Measurements from ENCODE around the gene LAMA3.

LAMA3 gene

DNA sequence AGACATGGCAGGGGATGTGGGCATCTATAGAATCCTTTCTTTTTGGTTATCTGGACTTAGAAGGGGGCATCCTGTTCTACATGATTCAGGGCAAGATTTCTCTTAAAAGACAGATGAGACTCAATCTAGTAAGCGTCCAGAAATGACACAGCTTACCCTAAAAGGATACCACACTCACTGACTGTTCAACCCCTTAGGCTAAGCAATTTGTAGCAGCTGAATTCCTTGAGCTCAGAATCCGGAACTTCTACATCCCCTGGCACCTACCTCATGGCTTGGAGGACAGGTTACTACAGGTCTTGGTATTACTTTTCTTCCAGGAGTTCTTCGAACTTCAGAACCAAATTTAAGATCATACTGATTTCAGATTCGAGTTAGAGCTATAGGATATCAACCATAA is 138.4 kb downstream of the LAMA3 start:
- DNase-seq = no peak

- no peak for DNase-seq
Measured at GRCh38 chr18:23828426-23828825, 139.2 kb downstream of the LAMA3 start.

DNA sequence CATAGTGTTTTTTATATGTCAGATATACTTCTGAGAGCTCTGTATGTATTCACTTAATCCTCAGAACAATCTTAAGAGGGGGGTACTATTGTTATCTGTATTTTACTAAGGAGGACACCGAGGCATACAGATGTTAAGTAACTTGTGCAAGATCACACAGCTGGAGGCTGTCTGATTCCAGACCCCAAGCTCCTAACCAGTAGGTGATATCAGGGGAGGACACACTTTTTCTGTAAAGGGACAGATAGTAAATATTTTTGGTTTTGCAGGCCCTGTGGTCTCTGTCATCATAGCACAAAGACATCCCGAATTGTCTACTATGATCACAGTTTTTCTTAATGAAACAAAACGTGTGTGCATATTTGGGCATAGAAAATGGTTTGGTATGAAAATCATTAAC is 143.7 kb downstream of the LAMA3 start:
- no peak for DNase-seq

DNA sequence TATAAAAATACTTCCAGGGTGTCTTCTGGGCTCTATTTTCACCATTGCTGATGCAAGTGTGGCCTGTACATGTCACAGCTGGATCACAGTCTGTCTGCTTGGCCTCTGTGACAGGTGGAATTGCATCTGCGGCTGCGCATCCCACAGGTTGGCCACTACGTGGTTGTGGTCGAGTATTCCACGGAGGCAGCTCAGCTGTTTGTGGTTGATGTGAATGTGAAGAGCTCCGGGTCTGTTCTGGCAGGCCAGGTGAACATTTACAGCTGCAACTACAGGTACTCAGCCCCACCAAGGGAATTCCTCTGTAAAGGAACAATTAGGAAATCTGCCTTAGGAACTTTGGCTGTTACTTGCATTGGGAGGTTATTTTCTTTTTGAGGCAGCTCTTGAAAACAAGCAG is 144.5 kb downstream of the LAMA3 start:
- DNase-seq = no peak

- no peak for DNase-seq
Measured at GRCh38 chr18:23835091-23835490, 145.8 kb downstream of the LAMA3 start.

DNA sequence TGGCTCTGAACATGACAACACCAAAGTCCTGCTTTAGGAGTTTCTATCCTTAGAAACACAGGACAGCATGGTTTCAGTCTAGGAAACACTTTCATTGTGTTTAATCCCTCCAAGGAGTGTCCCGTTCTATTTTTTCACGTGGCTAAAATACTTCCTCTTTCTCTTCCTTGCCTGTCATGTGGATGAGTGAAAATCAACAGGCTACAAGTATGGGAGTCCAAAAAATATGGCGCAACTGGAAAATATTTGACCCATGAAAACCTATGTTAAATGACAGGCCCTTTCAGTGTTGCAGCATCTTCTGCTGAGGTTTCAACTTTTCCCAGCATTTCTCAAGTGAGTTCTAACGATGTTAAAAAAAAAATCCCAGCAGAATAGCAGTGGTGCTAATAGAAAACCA is 146.3 kb downstream of the LAMA3 start:
- DNase-seq = no peak

DNA sequence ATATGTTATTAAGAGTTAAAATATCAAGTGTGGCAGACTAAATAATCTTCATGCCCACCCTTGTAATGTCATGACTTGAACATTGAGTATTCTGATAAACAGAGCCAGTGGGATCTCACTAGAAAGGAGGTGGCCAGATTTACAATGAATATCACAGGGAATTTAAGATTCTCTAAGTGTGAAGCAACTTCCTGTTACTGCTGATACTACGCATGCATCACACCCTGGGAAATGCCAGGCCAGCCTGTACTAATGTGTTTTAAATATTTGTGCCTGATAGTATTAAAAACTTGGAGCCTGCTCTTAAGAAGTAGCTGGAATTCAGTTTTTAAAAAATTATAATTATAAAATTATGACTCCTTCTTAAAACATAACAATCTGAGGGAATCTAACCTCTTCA is 148.3 kb downstream of the LAMA3 start:
- no peak for DNase-seq

GRCh38 chr18:23838233-23838632 is 149.0 kb downstream of the LAMA3 start:
- DNase-seq = no peak

DNA sequence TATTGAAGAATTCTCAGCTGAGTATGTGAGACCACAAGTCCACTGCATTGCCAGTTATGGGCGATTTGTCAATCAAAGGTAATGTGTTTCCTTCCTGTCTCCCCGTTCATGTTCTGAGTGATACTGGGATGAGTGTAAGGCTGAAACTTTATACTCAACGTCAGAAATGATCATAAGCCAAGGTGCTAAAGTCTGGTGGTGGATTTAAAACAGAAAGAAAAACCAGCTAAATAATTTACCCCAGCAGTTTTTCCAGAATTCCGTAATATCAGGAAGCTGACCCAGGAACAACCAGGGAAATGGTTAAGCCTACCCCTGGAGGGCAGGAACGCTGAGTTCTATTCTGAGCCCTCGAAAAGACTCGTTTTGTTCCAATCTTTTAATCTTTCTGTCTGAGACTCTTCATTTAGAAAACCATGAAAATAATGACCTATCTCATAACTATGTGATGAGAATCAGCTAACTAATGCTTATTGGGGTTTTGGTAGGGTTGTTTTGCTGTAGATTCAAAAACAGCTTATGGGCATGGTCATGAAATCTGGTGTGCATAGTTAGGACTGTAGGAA is 149.6 kb downstream of the LAMA3 start:
- DNase-seq = no peak

- DNase-seq = no peak
Measured at GRCh38 chr18:23842305-23842704, 153.1 kb downstream of the LAMA3 start.

DNA sequence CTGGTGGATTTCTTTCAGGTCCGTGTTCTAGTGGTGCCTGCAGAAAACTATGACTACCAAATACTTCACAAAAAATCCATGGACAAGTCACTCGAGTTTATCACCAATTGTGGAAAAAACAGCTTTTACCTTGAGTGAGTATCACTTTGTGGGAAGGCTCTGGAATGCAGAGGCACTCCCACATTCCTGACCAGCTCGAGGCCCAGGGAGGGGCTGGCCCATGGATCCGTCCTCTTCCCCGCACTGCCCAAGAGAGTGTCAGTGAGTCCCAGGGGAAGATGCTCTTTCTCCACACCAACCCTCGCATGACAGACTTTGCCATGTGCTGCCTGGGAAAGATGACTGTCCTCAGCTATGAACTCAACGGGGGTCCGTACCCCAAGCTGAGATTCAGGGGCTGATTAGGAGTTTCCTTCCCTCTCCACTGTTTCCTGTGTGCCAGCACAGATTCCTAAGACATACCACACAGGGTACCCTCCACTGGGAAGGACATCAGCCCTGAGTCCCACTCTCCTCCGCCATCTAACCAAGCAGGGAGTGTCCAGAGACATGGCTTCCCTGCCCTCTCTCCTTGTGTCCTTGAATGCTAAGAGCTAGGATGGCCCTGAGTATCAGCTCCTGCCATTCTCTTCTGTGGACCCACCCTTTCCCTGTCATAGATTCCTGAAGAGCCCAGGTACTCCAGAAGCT is 155.9 kb downstream of the LAMA3 start:
- no peak for DNase-seq

DNA sequence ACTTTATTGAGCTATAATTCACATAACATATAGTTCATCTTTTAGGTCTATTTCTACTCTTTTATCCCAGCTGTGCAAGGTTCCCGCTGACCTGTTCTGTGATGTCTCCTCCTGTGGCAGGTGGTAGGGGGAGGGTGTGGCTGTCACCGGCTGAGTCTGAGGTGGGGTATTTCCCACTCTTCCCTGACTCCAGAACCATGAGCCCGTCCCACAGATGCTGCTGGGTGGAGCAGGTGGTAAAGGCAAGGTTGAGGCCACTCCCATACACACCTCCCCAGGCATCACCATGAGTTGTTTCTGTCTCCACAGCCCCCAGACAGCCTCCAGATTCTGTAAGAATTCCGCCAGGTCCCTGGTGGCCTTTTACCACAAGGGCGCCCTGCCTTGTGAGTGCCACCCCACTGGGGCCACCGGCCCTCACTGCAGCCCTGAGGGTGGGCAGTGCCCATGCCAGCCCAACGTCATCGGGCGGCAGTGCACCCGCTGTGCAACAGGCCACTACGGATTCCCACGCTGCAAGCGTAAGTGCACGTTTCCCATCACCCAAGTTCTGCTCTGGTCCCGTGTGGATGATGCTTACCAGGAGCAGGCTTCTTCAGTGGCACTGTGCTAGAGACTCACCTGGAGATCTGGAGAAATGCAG is 156.9 kb downstream of the LAMA3 start:
- no peak for DNase-seq

GRCh38 chr18:23847321-23847986 is 158.2 kb downstream of the LAMA3 start:
- no peak for DNase-seq

GRCh38 chr18:23849141-23849540 is 159.9 kb downstream of the LAMA3 start:
- DNase-seq = no peak

GRCh38 chr18:23850215-23850614 is 161.0 kb downstream of the LAMA3 start:
- no peak for DNase-seq

- DNase-seq = no peak
Measured at GRCh38 chr18:23851470-23852002, 162.3 kb downstream of the LAMA3 start.

GRCh38 chr18:23852236-23853045 is 163.2 kb downstream of the LAMA3 start:
- no peak for DNase-seq

- no peak for DNase-seq
Measured at GRCh38 chr18:23853448-23854195, 164.4 kb downstream of the LAMA3 start.

DNA sequence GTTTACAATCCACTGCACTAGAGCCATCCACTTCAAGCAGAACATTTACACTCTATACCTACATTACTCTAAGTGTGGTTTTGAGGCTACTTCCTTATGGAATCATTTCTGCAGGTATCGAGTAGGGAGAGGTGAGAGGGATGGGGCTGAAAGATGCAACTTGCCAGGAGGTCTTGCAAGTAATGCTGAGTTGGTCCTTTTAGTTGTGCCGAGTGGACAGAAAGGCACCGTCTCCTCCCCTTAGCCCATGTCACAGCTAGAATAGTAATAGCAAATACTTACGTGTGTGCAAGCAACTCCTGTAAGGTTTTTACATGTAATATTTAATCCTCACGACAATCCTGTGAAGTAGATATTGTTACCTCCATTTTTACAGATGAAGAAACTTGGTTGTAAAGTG is 166.5 kb downstream of the LAMA3 start:
- DNase-seq = no peak

- DNase-seq = no peak
Measured at GRCh38 chr18:23856466-23857163, 167.4 kb downstream of the LAMA3 start.

DNA sequence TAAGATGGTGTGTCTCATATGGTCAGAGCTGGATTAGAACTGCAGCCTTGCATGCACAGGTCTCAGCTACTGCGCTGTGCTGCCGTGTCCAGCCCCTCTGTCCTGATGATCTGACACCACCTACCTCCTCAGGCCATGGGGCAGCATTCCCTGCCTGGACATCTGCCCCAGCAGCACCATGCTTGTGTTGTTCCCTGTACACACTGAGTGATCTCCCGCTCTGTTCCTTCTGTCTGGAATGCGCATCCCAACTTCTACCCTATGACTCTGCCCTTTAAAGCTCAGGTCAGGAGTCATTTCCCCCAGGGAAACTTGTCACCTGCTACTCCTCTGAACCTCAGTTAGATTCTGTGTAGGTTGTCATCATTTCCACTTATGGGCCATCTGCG is 167.9 kb downstream of the LAMA3 start:
- DNase-seq = no peak

- no peak for DNase-seq
Measured at GRCh38 chr18:23857756-23858155, 168.5 kb downstream of the LAMA3 start.

Measured in stimulated activated CD4-positive, alpha-beta T cell treated with anti-CD3 and anti-CD28 coated beads, Interleukin-4, amount 100 ng/mL, for 1 hour (primary cell).